ENCODE measurements around the gene TRAF2. TPM values are rescaled to one million over a fixed set of nuclear protein-coding genes. Genes with fewer than 3 reads are reported as not detected.

The TRAF2 gene
- total and polyA plus RNA-seq, 4 donors = 4.8 to 22.1 (median 11.6) TPM

- Histone ChIP-seq H3K27me3 (ENCODE audit: control insufficient read depth in 1 of 2, insufficient read depth in 2 of 2, low read length in 1 of 2) (no peaks in the 10 kb centered on the region), H3K4me3 (ENCODE audit: low read length in 2 of 2) (no peak overlapping the region), H3K4me1 (ENCODE audit: control insufficient read depth in 1 of 2, insufficient read depth in 2 of 2, low read length in 2 of 2) (no peaks in the 10 kb centered on the region), H3K9me3 (ENCODE audit: control insufficient read depth, low read length) (no peaks in the 10 kb centered on the region), H3K27ac (ENCODE audit: low read depth in 1 of 2, low read length in 2 of 2) (no peak overlapping the region), H3K36me3 (ENCODE audit: control insufficient read depth in 1 of 2, insufficient read depth in 2 of 2, low read length in 1 of 2) (no peaks in the 10 kb centered on the region)
- no peak for DNase-seq
- ATAC-seq (ENCODE audit: low FRiP score) = no peak
- WGBS, 2 donors = 30 to 31% methylated on average over 23 of the region's 23 CpGs
- intact Hi-C loops (cut with DNase I) = no loop called here
Observed at GRCh38 chr9:136965771-136966484, 79.6 kb downstream of the TRAF2 start.

GRCh38 chr9:136968333-136969127 is 82.2 kb downstream of the TRAF2 start:
- ATAC-seq (ENCODE audit: low FRiP score) = no peak
- H3K9me3 ChIP-seq (ENCODE audit: control insufficient read depth, low read length) = no peaks in the 10 kb centered on the region
- no peak overlapping the region for H3K27ac ChIP-seq (ENCODE audit: low read depth in 1 of 2, low read length in 2 of 2)
- WGBS, 2 donors = 84 to 86% methylated on average over 17 of the region's 17 CpGs
- H3K4me3 ChIP-seq (ENCODE audit: low read length in 2 of 2) = no peak overlapping the region
- H3K27me3 ChIP-seq (ENCODE audit: control insufficient read depth in 1 of 2, insufficient read depth in 2 of 2, low read length in 1 of 2) = no peaks in the 10 kb centered on the region
- no peak for DNase-seq
- no peaks in the 10 kb centered on the region for H3K36me3 ChIP-seq (ENCODE audit: control insufficient read depth in 1 of 2, insufficient read depth in 2 of 2, low read length in 1 of 2)
- intact Hi-C loops (cut with DNase I) = no loop called here
- H3K4me1 ChIP-seq (ENCODE audit: control insufficient read depth in 1 of 2, insufficient read depth in 2 of 2, low read length in 2 of 2) = no peaks in the 10 kb centered on the region

GRCh38 chr9:136969150-136969549 is 82.8 kb downstream of the TRAF2 start:
- ATAC-seq (ENCODE audit: low FRiP score) (no peak), DNase-seq (no peak)
- no peak overlapping the region for H3K27ac ChIP-seq (ENCODE audit: low read depth in 1 of 2, low read length in 2 of 2)
- no peak overlapping the region for H3K4me3 ChIP-seq (ENCODE audit: low read length in 2 of 2)
- no peaks in the 10 kb centered on the region for H3K27me3 ChIP-seq (ENCODE audit: control insufficient read depth in 1 of 2, insufficient read depth in 2 of 2, low read length in 1 of 2)
- H3K9me3 ChIP-seq (ENCODE audit: control insufficient read depth, low read length) = no peaks in the 10 kb centered on the region
- no peaks in the 10 kb centered on the region for H3K4me1 ChIP-seq (ENCODE audit: control insufficient read depth in 1 of 2, insufficient read depth in 2 of 2, low read length in 2 of 2)
- intact Hi-C loops (cut with DNase I) = no loop called here
- 86 to 87% methylated on average over 17 of the region's 17 CpGs for WGBS, 2 donors
- H3K36me3 ChIP-seq (ENCODE audit: control insufficient read depth in 1 of 2, insufficient read depth in 2 of 2, low read length in 1 of 2) = no peaks in the 10 kb centered on the region

- Histone ChIP-seq H3K9me3 (ENCODE audit: control insufficient read depth, low read length) (no peaks in the 10 kb centered on the region), H3K36me3 (ENCODE audit: control insufficient read depth in 1 of 2, insufficient read depth in 2 of 2, low read length in 1 of 2) (no peaks in the 10 kb centered on the region), H3K4me3 (ENCODE audit: low read length in 2 of 2) (no peak overlapping the region), H3K4me1 (ENCODE audit: control insufficient read depth in 1 of 2, insufficient read depth in 2 of 2, low read length in 2 of 2) (no peaks in the 10 kb centered on the region), H3K27ac (ENCODE audit: low read depth in 1 of 2, low read length in 2 of 2) (no peak overlapping the region), H3K27me3 (ENCODE audit: control insufficient read depth in 1 of 2, insufficient read depth in 2 of 2, low read length in 1 of 2) (no peaks in the 10 kb centered on the region)
- DNase-seq (no peak), ATAC-seq (ENCODE audit: low FRiP score) (no peak)
- intact Hi-C loops (cut with DNase I) = no loop called here
- WGBS, 2 donors = 83 to 84% methylated on average over 5 of the region's 5 CpGs
Observed at GRCh38 chr9:136969774-136970173, 83.5 kb downstream of the TRAF2 start.

GRCh38 chr9:136970361-136970760 is 84.0 kb downstream of the TRAF2 start:
- ATAC-seq (ENCODE audit: low FRiP score) = no peak
- no peaks in the 10 kb centered on the region for H3K9me3 ChIP-seq (ENCODE audit: control insufficient read depth, low read length)
- 87 to 94% methylated on average over 11 of the region's 11 CpGs for WGBS, 2 donors

GRCh38 chr9:136971746-136972145 is 85.4 kb downstream of the TRAF2 start:
- no peak overlapping the region for H3K4me3 ChIP-seq (ENCODE audit: low read length in 2 of 2)
- no peak overlapping the region for H3K27ac ChIP-seq (ENCODE audit: low read depth in 1 of 2, low read length in 2 of 2)
- no peak for DNase-seq
- no peaks in the 10 kb centered on the region for H3K27me3 ChIP-seq (ENCODE audit: control insufficient read depth in 1 of 2, insufficient read depth in 2 of 2, low read length in 1 of 2)
- intact Hi-C loops (cut with DNase I) = no loop called here
- no peaks in the 10 kb centered on the region for H3K4me1 ChIP-seq (ENCODE audit: control insufficient read depth in 1 of 2, insufficient read depth in 2 of 2, low read length in 2 of 2)
- 81 to 83% methylated on average over 14 of the region's 14 CpGs for WGBS, 2 donors
- H3K36me3 ChIP-seq (ENCODE audit: control insufficient read depth in 1 of 2, insufficient read depth in 2 of 2, low read length in 1 of 2) = no peaks in the 10 kb centered on the region
- no peak for ATAC-seq (ENCODE audit: low FRiP score)
- no peaks in the 10 kb centered on the region for H3K9me3 ChIP-seq (ENCODE audit: control insufficient read depth, low read length)

More at GRCh38 chr9:136970361-136970760, 84.0 kb downstream of the TRAF2 start:
- DNase-seq = no peak
- intact Hi-C loops (cut with DNase I) = no loop called here
- Histone ChIP-seq H3K4me1 (ENCODE audit: control insufficient read depth in 1 of 2, insufficient read depth in 2 of 2, low read length in 2 of 2) (no peaks in the 10 kb centered on the region), H3K36me3 (ENCODE audit: control insufficient read depth in 1 of 2, insufficient read depth in 2 of 2, low read length in 1 of 2) (no peaks in the 10 kb centered on the region), H3K27ac (ENCODE audit: low read depth in 1 of 2, low read length in 2 of 2) (no peak overlapping the region), H3K4me3 (ENCODE audit: low read length in 2 of 2) (no peak overlapping the region), H3K27me3 (ENCODE audit: control insufficient read depth in 1 of 2, insufficient read depth in 2 of 2, low read length in 1 of 2) (no peaks in the 10 kb centered on the region)

GRCh38 chr9:136972335-136972734 is 86.0 kb downstream of the TRAF2 start:
- intact Hi-C loops (cut with DNase I) = no loop called here
- no peaks in the 10 kb centered on the region for H3K9me3 ChIP-seq (ENCODE audit: control insufficient read depth, low read length)
- H3K36me3 ChIP-seq (ENCODE audit: control insufficient read depth in 1 of 2, insufficient read depth in 2 of 2, low read length in 1 of 2) = no peaks in the 10 kb centered on the region
- ATAC-seq (ENCODE audit: low FRiP score) = no peak
- no peak overlapping the region for H3K4me3 ChIP-seq (ENCODE audit: low read length in 2 of 2)
- H3K27ac ChIP-seq (ENCODE audit: low read depth in 1 of 2, low read length in 2 of 2) = no peak overlapping the region
- WGBS, 2 donors = 84 to 88% methylated on average over 11 of the region's 11 CpGs
- no peaks in the 10 kb centered on the region for H3K4me1 ChIP-seq (ENCODE audit: control insufficient read depth in 1 of 2, insufficient read depth in 2 of 2, low read length in 2 of 2)
- DNase-seq = no peak
- no peaks in the 10 kb centered on the region for H3K27me3 ChIP-seq (ENCODE audit: control insufficient read depth in 1 of 2, insufficient read depth in 2 of 2, low read length in 1 of 2)

GRCh38 chr9:136972743-136973142 is 86.4 kb downstream of the TRAF2 start:
- no peak for ATAC-seq (ENCODE audit: low FRiP score)
- DNase-seq = no peak
- no peak overlapping the region for H3K4me3 ChIP-seq (ENCODE audit: low read length in 2 of 2)
- H3K9me3 ChIP-seq (ENCODE audit: control insufficient read depth, low read length) = no peaks in the 10 kb centered on the region
- H3K36me3 ChIP-seq (ENCODE audit: control insufficient read depth in 1 of 2, insufficient read depth in 2 of 2, low read length in 1 of 2) = no peaks in the 10 kb centered on the region
- WGBS, 2 donors = 70 to 72% methylated on average over 13 of the region's 13 CpGs
- intact Hi-C loops (cut with DNase I) = no loop called here
- no peaks in the 10 kb centered on the region for H3K4me1 ChIP-seq (ENCODE audit: control insufficient read depth in 1 of 2, insufficient read depth in 2 of 2, low read length in 2 of 2)
- H3K27ac ChIP-seq (ENCODE audit: low read depth in 1 of 2, low read length in 2 of 2) = no peak overlapping the region
- H3K27me3 ChIP-seq (ENCODE audit: control insufficient read depth in 1 of 2, insufficient read depth in 2 of 2, low read length in 1 of 2) = no peaks in the 10 kb centered on the region

Measured in aorta (tissue), 5 donors.